NCI-H748 (cell line): ENCODE measurements around the gene ACP3.
"Not testable (repeated sequence)": the region's sequence is repeated elsewhere in the genome, so short reads cannot be mapped to it uniquely, and the experiment has no call there.

Experiments used
- DNase-seq: peaks from one replicate; lab custom pipeline; 2025; ENCODE audit not compliant: unreplicated experiment; lab: John Stamatoyannopoulos, UW

Gene ACP3

GRCh38 chr3:132356568-132356967 lies 39.4 kb downstream of the ACP3 start:
- no peak for DNase-seq

DNA sequence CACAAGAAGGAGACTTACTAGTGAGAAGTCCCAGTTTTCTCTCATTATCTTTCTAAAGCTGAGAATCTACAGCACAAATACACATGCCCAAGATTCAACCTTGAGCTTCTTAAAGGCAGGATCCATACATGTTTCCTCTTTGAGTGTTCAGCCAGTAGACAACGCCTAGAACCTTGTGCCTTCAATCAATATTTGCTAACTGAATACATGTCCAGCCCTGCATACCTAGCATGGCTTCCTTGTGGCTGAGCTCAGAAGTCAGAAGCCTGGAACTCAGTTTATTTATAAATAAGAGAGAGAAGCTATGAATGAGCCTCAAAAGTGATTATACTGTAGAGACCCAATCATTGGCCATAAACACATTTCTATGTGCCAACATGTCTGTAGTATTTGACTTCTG lies 43.5 kb downstream of the ACP3 start:
- no peak for DNase-seq

GRCh38 chr3:132362329-132362728 lies 45.1 kb downstream of the ACP3 start:
- DNase-seq: no peak

DNA sequence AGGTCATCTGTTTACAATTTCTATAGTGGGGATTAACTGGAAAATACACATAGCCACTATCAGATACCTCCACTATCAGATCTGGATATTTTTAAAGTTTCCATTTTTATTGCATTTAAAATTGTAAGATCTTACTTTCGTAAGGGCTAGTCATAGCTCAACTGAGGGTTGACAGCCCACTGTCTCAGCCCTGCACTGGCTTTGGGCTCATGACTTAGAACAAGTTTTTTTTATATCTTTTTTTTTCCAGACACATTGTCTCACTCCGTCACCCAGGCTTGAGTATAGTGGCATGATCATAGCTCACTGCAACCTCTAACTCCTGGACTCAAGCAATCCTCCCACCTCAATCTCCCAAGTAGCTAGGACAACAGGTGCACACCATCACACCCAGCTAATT lies 51.3 kb downstream of the ACP3 start:
- DNase-seq: no peak

GRCh38 chr3:132368962-132369361 lies 51.8 kb downstream of the ACP3 start:
- DNase-seq: no peak

DNA sequence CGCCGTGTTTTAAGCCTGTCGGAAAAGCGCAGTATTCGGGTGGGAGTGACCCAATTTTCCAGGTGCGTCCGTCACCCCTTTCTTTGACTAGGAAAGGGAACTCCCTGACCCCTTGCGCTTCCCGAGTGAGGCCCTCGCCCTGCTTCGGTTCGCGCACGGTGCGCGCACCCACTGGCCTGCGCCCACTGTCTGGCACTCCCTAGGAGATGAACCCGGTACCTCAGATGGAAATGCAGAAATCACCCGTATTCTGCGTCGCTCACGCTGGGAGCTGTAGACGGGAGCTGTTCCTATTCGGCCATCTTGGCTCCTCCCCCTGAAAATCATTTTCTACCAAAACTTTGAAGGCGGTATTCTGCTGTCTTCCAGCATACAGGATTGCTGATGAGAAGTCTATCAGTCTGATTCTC lies 59.7 kb downstream of the ACP3 start:
- peak; percentile 61 for DNase-seq

DNA sequence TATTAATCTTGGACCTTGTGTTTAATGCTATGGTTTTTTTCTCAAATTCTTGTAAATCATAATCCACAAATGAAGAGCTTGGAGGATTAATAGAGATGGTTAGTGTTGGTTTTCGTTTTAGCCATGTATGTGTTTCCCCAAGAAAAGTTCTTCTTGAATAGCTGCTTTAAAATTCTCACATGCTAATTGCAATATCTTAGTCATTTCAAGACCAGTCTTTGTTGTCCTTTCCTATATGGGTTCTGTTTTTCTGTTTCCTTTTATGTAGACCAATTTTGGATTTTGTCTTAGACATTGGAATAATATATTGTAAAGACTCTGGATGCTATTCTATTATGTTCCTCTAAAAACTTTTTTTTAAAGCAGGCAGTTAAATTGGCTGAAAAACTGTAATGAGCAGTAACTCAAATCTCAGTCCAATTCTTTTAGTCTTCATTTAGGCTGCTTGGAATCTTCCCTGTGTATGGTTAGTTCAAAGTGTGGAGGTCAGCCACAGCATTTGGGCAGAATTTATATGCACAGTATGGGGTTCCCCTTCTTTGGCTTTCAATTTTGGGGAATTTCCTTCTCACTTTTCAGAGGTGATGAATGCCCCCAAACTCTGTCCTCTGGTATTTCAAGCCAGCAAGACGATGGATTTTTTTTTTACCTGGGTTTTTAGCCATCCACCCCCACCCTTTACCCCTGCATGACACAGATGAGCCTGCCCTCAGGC lies 61.0 kb downstream of the ACP3 start:
- no peak for DNase-seq

DNA sequence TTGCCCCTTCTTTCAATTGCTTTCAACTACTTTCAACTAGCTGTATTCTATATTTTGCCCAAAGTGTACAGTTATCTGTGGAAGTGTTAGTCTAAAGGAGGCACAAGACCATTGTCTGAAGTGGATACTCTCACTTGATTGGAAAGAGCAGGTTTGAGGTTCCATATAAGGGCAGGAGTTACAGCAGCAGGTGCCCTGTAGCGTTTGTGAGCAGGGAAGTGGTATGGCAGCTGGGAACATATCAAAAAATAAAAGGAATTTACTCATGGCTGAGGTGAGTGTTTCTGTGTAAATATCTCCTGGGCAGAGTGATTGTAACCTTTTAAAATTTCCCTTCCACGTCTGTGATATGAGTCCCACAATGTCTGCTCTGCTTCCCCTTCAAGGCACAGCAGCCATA lies 61.6 kb downstream of the ACP3 start:
- peak; percentile 71 for DNase-seq

DNA sequence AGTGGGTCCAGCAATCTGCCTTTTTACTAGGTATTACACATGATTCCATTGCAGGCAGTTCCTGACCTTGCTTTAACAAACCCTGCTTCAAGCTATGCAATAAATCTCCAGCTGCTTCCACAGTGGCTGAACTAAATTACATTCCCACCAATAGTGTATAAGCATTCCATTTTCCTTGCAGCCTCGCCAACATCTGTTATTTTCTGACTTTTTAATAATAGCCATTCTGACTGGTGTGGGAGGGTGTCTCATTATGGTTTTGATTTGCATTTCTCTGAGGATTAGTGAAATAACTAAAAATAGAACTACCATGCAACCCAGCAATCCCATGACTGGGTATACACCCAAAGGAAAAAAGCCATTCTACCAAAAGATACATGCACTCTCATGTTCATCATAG lies 63.7 kb downstream of the ACP3 start:
- DNase-seq: no peak

DNA sequence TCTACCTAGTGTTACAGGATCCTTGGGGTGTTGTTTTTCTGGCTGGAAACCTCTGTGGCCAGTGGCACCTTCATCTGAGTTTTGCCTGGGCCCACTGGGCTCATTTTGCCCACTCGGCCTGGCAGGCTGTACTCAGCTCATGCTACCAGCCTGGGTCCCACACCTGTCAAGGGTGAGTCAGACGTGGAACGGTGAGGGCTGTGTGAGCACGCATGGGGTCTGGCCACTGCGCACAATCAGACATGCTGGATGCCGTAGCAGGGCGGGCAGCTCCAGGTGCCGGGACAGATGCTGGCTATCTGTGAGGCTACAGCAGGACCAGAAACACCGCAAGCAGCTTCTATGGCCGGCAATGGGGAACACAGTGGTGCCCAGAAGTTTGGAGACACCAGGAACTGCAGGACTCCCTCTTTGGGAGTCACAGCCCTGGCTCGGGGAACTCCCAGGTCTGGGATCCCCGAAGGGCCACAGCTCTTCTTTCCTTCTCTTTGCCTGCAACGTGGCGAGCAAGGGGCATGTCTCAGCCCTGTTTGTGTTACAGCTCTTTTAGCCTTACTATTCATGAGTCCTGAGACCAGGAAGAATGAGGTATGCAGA lies 64.2 kb downstream of the ACP3 start:
- no peak for DNase-seq

GRCh38 chr3:132382267-132382666 lies 65.1 kb downstream of the ACP3 start:
- DNase-seq: no peak

DNA sequence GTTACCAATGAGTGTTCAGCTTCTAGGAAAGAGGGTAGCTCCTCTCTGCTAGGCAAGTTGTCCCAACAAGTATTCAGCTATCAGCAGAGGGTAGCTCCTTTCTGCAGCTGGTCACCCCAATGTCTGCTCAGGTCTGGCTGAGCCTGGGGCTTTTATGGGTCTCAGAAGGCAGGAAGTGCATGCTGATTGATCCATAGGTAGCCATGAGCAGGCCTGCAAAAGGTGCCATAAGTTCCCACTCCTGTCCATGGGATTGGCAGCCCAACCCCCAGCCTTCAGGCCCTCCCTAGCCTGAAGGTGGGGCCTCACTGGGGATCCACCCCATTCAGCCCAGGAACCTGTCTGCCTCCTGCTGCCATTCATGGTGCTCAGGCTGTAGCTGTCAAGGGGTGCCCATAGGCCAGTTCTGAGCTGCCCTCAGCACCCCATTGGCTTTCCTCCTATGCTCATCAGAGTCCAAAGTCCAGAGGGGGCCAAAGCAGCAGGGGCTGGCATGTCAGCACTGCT lies 65.5 kb downstream of the ACP3 start:
- DNase-seq: no peak

DNA sequence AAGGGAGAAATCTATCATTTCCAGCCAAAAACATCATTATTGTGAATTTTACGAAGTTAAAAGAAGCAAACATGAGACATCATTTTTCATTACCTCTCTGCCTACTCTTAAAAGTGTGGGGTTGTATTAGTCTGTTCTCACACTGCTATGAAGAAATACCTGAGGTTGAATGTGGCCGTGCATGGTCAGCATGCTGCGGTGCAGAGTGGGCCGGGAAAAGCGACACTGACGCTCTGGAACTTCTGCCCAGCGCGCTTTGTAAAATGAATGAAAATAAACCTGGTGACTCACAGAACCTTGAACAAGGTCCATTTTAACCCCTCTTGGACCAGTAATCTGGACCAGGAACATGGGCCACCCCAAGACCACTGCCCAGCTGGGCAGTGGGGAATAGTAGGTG lies 69.1 kb downstream of the ACP3 start:
- DNase-seq: no peak

- DNase-seq: not testable (repeated sequence)
Observed at GRCh38 chr3:132392675-132393074, 75.5 kb downstream of the ACP3 start.

DNA sequence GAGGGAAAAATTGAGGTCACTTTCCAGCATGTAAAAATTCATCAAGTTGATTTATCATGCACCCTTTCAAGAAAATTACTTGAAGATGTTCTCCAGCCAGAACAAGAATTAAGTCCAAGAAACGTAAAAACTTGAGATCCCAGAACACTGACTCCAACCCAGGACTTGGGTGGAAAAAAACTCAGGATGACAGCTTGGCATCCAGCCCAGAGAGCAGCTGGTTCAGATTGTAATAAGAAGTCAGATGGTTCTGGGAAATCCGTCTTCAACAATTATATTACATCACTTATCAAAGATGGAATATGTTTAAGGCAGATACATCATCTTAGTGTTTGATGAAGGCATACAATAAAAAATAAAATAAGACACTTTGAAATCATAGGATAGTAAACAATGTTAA lies 77.1 kb downstream of the ACP3 start:
- no peak for DNase-seq

DNA sequence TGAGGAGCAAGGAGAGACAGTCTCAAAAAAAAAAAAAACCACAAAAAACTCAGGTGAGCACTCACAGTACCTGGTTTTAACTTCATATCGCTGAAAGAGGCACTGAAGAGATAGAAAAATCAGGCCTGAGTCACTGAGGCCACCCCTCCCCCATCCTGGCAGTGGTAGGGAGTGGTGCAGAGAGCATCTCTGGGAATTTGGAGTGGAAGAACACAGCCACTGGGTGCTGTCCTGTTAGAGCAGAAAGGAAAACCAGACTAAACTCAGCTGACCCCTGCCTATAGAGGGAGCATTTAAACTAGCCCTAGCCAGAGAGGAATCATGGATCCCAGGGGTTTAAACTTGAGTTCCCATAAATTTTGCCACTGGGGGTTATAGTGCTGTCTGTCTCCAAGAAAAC lies 77.9 kb downstream of the ACP3 start:
- no peak for DNase-seq

DNA sequence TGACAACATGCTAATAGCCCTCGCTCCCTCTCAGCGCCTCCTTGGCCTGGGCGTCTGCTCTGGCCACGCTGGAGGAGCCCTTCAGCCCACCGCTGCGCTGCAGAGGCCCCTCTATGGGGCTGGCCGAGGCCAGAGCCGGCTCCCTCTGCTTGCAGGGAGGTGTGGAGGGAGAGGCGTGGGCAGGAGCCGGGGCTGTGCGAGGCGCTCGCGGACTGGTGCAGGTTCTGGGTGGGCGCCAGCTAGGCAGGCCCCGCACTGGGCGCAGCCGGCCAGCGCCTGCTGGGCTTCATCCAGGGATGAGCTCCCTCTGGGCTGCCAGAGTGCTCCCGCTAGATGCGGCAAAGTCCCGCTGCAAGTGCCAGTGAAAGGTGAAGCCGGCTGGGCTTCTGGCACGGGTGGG lies 79.0 kb downstream of the ACP3 start:
- no peak for DNase-seq

DNA sequence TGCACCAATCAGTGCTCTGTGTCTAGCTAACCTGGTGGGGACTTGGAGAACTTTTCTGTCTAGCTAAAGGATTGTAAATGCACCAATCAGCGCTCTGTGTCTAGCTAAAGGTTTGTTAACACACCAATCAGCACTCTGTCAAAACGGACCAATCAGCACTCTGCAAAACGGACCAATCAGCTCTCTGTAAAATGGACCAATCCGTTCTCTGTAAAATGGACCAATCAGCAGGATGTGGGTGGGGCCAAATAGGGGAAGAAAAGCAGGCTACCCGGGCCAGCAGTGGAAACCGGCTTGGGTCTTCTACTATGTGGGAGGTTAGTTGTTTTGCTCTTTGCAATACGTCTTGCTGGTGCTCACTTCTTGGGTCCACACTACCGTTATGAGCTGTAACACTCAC lies 79.6 kb downstream of the ACP3 start:
- not testable (repeated sequence) for DNase-seq

- peak; percentile 41 for DNase-seq
Observed at GRCh38 chr3:132399054-132399929, 82.1 kb downstream of the ACP3 start.

DNA sequence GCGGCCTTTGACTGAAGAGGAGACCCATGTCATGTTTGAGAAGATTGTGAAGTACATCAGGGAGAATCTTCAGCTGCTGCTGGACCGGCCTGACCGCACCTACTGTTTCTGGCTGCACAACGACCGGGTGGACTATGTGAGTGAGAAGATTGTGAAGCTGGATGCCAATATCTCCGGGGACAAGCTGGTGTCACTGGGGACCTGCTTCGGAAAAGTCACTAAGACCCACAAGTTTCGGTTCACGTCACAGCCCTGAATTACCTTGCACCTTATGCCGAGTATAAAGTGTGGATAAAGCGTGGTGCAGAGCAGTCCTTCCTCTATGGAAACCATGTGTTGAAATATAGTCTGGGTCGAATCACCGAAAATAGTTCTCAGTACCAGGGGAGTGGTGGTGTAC lies 84.0 kb downstream of the ACP3 start:
- no peak for DNase-seq

DNA sequence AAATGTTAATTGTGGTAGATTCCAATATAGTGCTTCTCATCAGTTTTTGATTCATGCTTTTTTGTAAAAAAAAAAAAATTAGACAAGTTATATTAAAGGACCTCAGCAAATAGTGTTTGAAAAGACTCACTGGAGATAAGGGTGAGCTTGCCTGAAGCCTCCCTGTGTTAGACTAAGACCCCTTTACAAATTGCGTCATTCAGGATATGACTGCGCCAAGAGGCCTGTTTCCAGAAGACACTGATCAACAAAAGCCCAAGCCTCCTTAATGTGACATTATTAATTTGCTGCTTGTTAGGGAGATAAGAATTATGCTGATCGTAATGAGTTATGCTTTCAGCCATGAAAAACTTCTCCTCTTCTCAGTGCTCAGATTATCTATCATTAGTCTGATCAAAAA lies 87.1 kb downstream of the ACP3 start:
- DNase-seq: no peak

GRCh38 chr3:132405188-132405587 lies 88.0 kb downstream of the ACP3 start:
- peak; percentile 14 for DNase-seq
